Trophoblast cell (in vitro differentiated cells and primary cell): Measurements from ENCODE around the gene MAP7.
A peak's percentile ranks its signal among the peaks of the same experiment; 100 is the strongest.

ENCODE experiments used
- DNase-seq, 2 donors: peaks; one replicate each; pipeline ENCODE4 v3.0.0-alpha.2; 2016
- H2AFZ ChIP-seq: 2 replicates; pipeline ENCODE4 v1.6.1; 2013; ENCODE audit warnings: low read length, moderate library complexity, mild to moderate bottlenecking; ENCODE audit not compliant: insufficient read depth, poor library complexity
- H2AK5ac ChIP-seq: 2 replicates; pipeline ENCODE4 v1.6.1; 2013; ENCODE audit warnings: mild to moderate bottlenecking, low read length
- H2BK120ac ChIP-seq: 2 replicates; pipeline ENCODE4 v1.6.1; 2013; ENCODE audit warnings: low read length, mild to moderate bottlenecking, moderate library complexity; ENCODE audit not compliant: insufficient read depth, poor library complexity
- H2BK12ac ChIP-seq: 2 replicates; pipeline ENCODE4 v1.6.1; 2013; ENCODE audit warnings: mild to moderate bottlenecking, low read length, moderate library complexity
- H2BK5ac ChIP-seq: 2 replicates; pipeline ENCODE4 v1.6.1; 2013; ENCODE audit warnings: low read length, low read depth, moderate library complexity, mild to moderate bottlenecking; ENCODE audit not compliant: poor library complexity
- H3K14ac ChIP-seq: 2 replicates; pipeline ENCODE4 v1.6.1; 2013; ENCODE audit warnings: mild to moderate bottlenecking, low read length
- H3K18ac ChIP-seq: 2 replicates; pipeline ENCODE4 v1.6.1; 2013; ENCODE audit warnings: mild to moderate bottlenecking, low read length
- H3K23ac ChIP-seq: 2 replicates; pipeline ENCODE4 v1.6.1; 2013; ENCODE audit warnings: low read length
- H3K27ac ChIP-seq: 2 replicates; pipeline ENCODE4 v1.5.1; 2013; ENCODE audit warnings: low read depth, mild to moderate bottlenecking, inconsistent platforms, low read length, moderate library complexity
- H3K27me3 ChIP-seq: 2 replicates; pipeline ENCODE4 v1.6.1; 2013; ENCODE audit warnings: inconsistent platforms, mild to moderate bottlenecking, low read length, moderate library complexity; ENCODE audit not compliant: insufficient read depth
- H3K36me3 ChIP-seq, 2 experiments: 1 replicate in 1 of 2; 2 replicates in 1 of 2; pipeline ENCODE4 v1.6.1; 2013; ENCODE audit warnings: low read length in 2 of 2, mild to moderate bottlenecking in 2 of 2, moderate library complexity in 1 of 2; ENCODE audit not compliant: insufficient read depth in 2 of 2, control insufficient read depth in 1 of 2
- H3K4ac ChIP-seq: 2 replicates; pipeline ENCODE4 v1.6.1; 2013; ENCODE audit warnings: low read depth, mild to moderate bottlenecking, low read length, moderate library complexity
- H3K4me1 ChIP-seq, 2 experiments: 1 replicate in 1 of 2; 2 replicates in 1 of 2; pipeline ENCODE4 v1.6.1; 2013; ENCODE audit warnings: low read length in 2 of 2, mild to moderate bottlenecking in 2 of 2, moderate library complexity in 1 of 2; ENCODE audit not compliant: insufficient read depth in 2 of 2, control insufficient read depth in 1 of 2
- H3K4me2 ChIP-seq: 2 replicates; pipeline ENCODE4 v1.6.1; 2013; ENCODE audit warnings: inconsistent platforms, mild to moderate bottlenecking, low read length, moderate library complexity
- H3K4me3 ChIP-seq: 2 replicates; pipeline ENCODE4 v1.5.1; 2013; ENCODE audit warnings: mild to moderate bottlenecking, low read depth, low read length, inconsistent platforms
- H3K79me1 ChIP-seq: one replicate; pipeline ENCODE4 v1.6.1; 2013; ENCODE audit warnings: low read length
- H3K79me2 ChIP-seq: 2 replicates; pipeline ENCODE4 v1.6.1; 2013; ENCODE audit warnings: low read length, mild to moderate bottlenecking; ENCODE audit not compliant: control insufficient read depth, insufficient read depth, poor library complexity
- H3K9ac ChIP-seq: 2 replicates; pipeline ENCODE4 v1.6.1; 2013; ENCODE audit warnings: mild to moderate bottlenecking, low read length
- H3K9me3 ChIP-seq: 2 replicates; pipeline ENCODE4 v1.6.1; 2013; ENCODE audit warnings: low read depth, mild to moderate bottlenecking, control low read depth, inconsistent platforms, low read length; ENCODE audit not compliant: insufficient read depth
- H4K12ac ChIP-seq: 2 replicates; pipeline ENCODE4 v1.6.1; 2013; ENCODE audit warnings: low read depth, mild to moderate bottlenecking, low read length, moderate library complexity
- H4K8ac ChIP-seq: 2 replicates; pipeline ENCODE4 v1.6.1; 2013; ENCODE audit warnings: low read depth, mild to moderate bottlenecking, low read length, moderate library complexity
- H4K91ac ChIP-seq: one replicate; pipeline ENCODE4 v1.6.1; 2013; ENCODE audit warnings: low read depth, mild to moderate bottlenecking, low read length, moderate library complexity
- WGBS: extraction: QIAGEN DNeasy Blood & Tissue Kit; methylation state at CpG from one replicate; pipeline ENCODE4 v1.1.7; 2013; ENCODE audit warnings: missing lambda C conversion rate; ENCODE audit not compliant: insufficient read length, insufficient coverage; ENCODE audit errors: extremely low coverage; 5-methylcytosine and 5-hydroxymethylcytosine counted together

Gene MAP7

GRCh38 chr6:136582711-136583471 is 32.7 kb upstream of the MAP7 start:
- no peaks in the 10 kb centered on the region for H3K79me2 ChIP-seq
- H3K27ac ChIP-seq, result no peak overlapping the region
- H2BK120ac ChIP-seq, result no peak overlapping the region
- no CpG with 5 or more reads among the region's 3 CpGs for WGBS
- no peak overlapping the region for H3K4me2 ChIP-seq
- DNase-seq, result peak; percentile 1 to 81
- no peak overlapping the region for H3K4me3 ChIP-seq
- H2AFZ ChIP-seq, result no peak overlapping the region
- H3K18ac ChIP-seq, result no peak overlapping the region
- no peak overlapping the region for H2BK12ac ChIP-seq
- no peak overlapping the region for H3K23ac ChIP-seq
- H3K14ac ChIP-seq, result no peak overlapping the region
- H3K9me3 ChIP-seq, result no peaks in the 10 kb centered on the region
- no peak overlapping the region for H3K4ac ChIP-seq
- H3K36me3 ChIP-seq, result no peaks in the 10 kb centered on the region
- no peak overlapping the region for H4K8ac ChIP-seq
- no peaks in the 10 kb centered on the region for H3K79me1 ChIP-seq
- H3K9ac ChIP-seq, result no peak overlapping the region
- H3K4me1 ChIP-seq, result no peaks in the 10 kb centered on the region
- H3K27me3 ChIP-seq, result no peaks in the 10 kb centered on the region
- H4K91ac ChIP-seq, result no peak overlapping the region
- H2BK5ac ChIP-seq, result no peak overlapping the region
- H4K12ac ChIP-seq, result no peak overlapping the region
- no peak overlapping the region for H2AK5ac ChIP-seq

GRCh38 chr6:136579800-136580199 is 29.6 kb upstream of the MAP7 start:
- Histone ChIP-seq H2BK5ac (no peak overlapping the region), H2AK5ac (no peak overlapping the region), H3K18ac (no peak overlapping the region), H3K79me2 (no peaks in the 10 kb centered on the region), H2BK12ac (no peak overlapping the region), H3K4me2 (no peak overlapping the region), H4K12ac (no peak overlapping the region), H3K9me3 (no peaks in the 10 kb centered on the region), H3K14ac (no peak overlapping the region), H3K9ac (no peak overlapping the region), H3K4me1 (no peaks in the 10 kb centered on the region), H3K36me3 (no peaks in the 10 kb centered on the region), H4K8ac (no peak overlapping the region), H3K4ac (no peak overlapping the region), H2BK120ac (no peak overlapping the region), H2AFZ (no peak overlapping the region), H3K27me3 (no peaks in the 10 kb centered on the region), H3K79me1 (peaks cover 2% of the 10 kb centered on the region), H4K91ac (no peak overlapping the region), H3K23ac (no peak overlapping the region), H3K4me3 (no peak overlapping the region), H3K27ac (no peak overlapping the region)
- no CpG with 5 or more reads among the region's 2 CpGs for WGBS
- DNase-seq, result peak in 1 of 2 donors; percentile 46

DNA sequence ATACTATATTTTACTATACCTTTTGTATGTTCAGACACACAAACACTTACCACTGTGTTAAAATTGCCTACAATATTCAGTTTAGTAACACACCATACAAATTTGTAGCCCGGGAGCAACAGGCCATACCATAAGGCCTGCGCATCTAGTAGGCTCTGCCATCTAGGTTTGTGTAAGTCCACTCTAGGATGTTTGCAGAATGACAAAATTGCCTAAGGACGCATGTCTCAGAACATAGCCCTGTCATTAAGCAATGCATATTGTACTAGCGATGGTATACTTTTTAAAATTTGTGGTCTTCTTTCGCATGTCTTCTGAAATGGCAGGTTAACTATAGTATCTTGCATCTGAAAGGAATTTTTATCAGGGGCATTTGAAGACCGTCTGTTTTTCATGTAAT is 26.6 kb upstream of the MAP7 start:
- Histone ChIP-seq H3K18ac (no peak overlapping the region), H2AFZ (no peak overlapping the region), H3K4me1 (no peaks in the 10 kb centered on the region), H3K27ac (no peak overlapping the region), H4K91ac (no peak overlapping the region), H3K9me3 (no peaks in the 10 kb centered on the region), H2BK120ac (no peak overlapping the region), H4K8ac (no peak overlapping the region), H4K12ac (no peak overlapping the region), H2BK12ac (no peak overlapping the region), H3K4ac (no peak overlapping the region), H2AK5ac (no peak overlapping the region), H2BK5ac (no peak overlapping the region), H3K27me3 (no peaks in the 10 kb centered on the region), H3K9ac (no peak overlapping the region), H3K4me2 (no peak overlapping the region), H3K4me3 (no peak overlapping the region), H3K14ac (no peak overlapping the region), H3K23ac (no peak overlapping the region), H3K36me3 (no peaks in the 10 kb centered on the region), H3K79me1 (peaks cover 2% of the 10 kb centered on the region), H3K79me2 (no peaks in the 10 kb centered on the region)
- peak; percentile 44 to 76 for DNase-seq
- no CpG with 5 or more reads among the region's 6 CpGs for WGBS

GRCh38 chr6:136571496-136571895 is 21.3 kb upstream of the MAP7 start:
- Histone ChIP-seq H3K14ac (no peak overlapping the region), H3K4ac (no peak overlapping the region), H3K36me3 (no peaks in the 10 kb centered on the region), H2BK12ac (no peak overlapping the region), H3K4me3 (no peak overlapping the region), H3K4me2 (no peak overlapping the region), H2AK5ac (no peak overlapping the region), H3K27me3 (no peaks in the 10 kb centered on the region), H3K79me2 (no peaks in the 10 kb centered on the region), H2BK120ac (no peak overlapping the region), H3K4me1 (no peaks in the 10 kb centered on the region), H3K9me3 (peaks cover 2% of the 10 kb centered on the region), H4K12ac (no peak overlapping the region), H4K8ac (no peak overlapping the region), H3K18ac (no peak overlapping the region), H4K91ac (no peak overlapping the region), H3K79me1 (peaks cover 2% of the 10 kb centered on the region), H3K27ac (no peak overlapping the region), H3K23ac (no peak overlapping the region), H2BK5ac (no peak overlapping the region), H3K9ac (no peak overlapping the region), H2AFZ (no peak overlapping the region)
- no peak for DNase-seq
